IMR-90 (cell line): Measurements from ENCODE around the gene RPL37. TPM values are rescaled to one million over a fixed set of nuclear protein-coding genes. Genes with fewer than 3 reads are reported as not detected.

Experiments used
- ATAC-seq: fragments of 200-7000 bp; cut with Tn5 transposase; 2 replicates; pipeline ENCODE4 v1.9.1; 2020; ENCODE audit warnings: low read depth, mild to moderate bottlenecking, moderate library complexity
- BruUV-seq: library from RNA; stranded (reverse); fragments of 400-500 nt; replicated peaks from 2 replicates; lab custom pipeline; 2021; lab: Mats Ljungman, UMichigan
- CTCF ChIA-PET: fragments of 300-600 bp; formaldehyde crosslinking; extraction: SDS; loops from one replicate; lab custom pipeline; 2021; ENCODE audit warnings: antibody characterized with exemption; lab: Yijun Ruan, JAX
- POLR2A ChIA-PET: fragments of 300-600 bp; sonication (Branson Sonifier 250); formaldehyde crosslinking; loops from one replicate; lab custom pipeline; 2022; ENCODE audit warnings: antibody characterized with exemption; ENCODE audit not compliant: unreplicated experiment; lab: Charles Lee
- DNase-seq: peaks from one replicate; pipeline ENCODE4 v3.0.0; 2013
- H2AFZ ChIP-seq: replicated peaks from 2 replicates; pipeline ENCODE3; 2013; ENCODE audit warnings: low read length, mild to moderate bottlenecking; ENCODE audit not compliant: poor library complexity
- H2AK5ac ChIP-seq: 2 replicates; pipeline ENCODE4 v1.6.1; 2013; ENCODE audit warnings: low read depth, low read length, inconsistent platforms
- H2AK9ac ChIP-seq: replicated peaks from 2 replicates; pipeline ENCODE3; 2013; ENCODE audit warnings: mild to moderate bottlenecking, low read depth, low read length, moderate library complexity; ENCODE audit not compliant: poor library complexity
- H2BK120ac ChIP-seq: 2 replicates; pipeline ENCODE4 v1.6.1; 2013; ENCODE audit warnings: low read depth, low read length, inconsistent platforms
- H2BK15ac ChIP-seq: 3 replicates; pipeline ENCODE4 v1.6.1; 2013; ENCODE audit warnings: low read depth, low read length, inconsistent platforms
- H2BK20ac ChIP-seq: 2 replicates; pipeline ENCODE4 v1.6.1; 2013; ENCODE audit warnings: low read depth, mild to moderate bottlenecking, inconsistent platforms, low read length, moderate library complexity
- H2BK5ac ChIP-seq: 2 replicates; pipeline ENCODE4 v1.6.1; 2013; ENCODE audit warnings: mild to moderate bottlenecking, low read depth, low read length, inconsistent platforms; ENCODE audit not compliant: poor library complexity, severe bottlenecking
- H3K14ac ChIP-seq: replicated peaks from 2 replicates; pipeline ENCODE4 v1.6.1; 2013; ENCODE audit warnings: low read depth, low read length, inconsistent platforms
- H3K18ac ChIP-seq: 2 replicates; pipeline ENCODE4 v1.6.1; 2013; ENCODE audit warnings: low read depth, low read length, control low read depth
- H3K23ac ChIP-seq: 2 replicates; pipeline ENCODE4 v1.6.1; 2013; ENCODE audit warnings: low read depth, low read length, inconsistent platforms
- H3K27ac ChIP-seq: 2 replicates; pipeline ENCODE4 v1.5.1; 2013; ENCODE audit warnings: mild to moderate bottlenecking, control low read depth, low read length; ENCODE audit not compliant: insufficient read depth
- H3K27me3 ChIP-seq: 2 replicates; pipeline ENCODE4 v1.6.1; 2013; ENCODE audit warnings: low read length; ENCODE audit not compliant: control insufficient read depth, insufficient read depth
- H3K36me3 ChIP-seq: 2 replicates; pipeline ENCODE4 v1.6.1; 2013; ENCODE audit warnings: low read length, mixed read lengths; ENCODE audit not compliant: control insufficient read depth, insufficient read depth
- H3K4ac ChIP-seq: 2 replicates; pipeline ENCODE4 v1.6.1; 2013; ENCODE audit warnings: low read depth, low read length, inconsistent platforms
- H3K4me1 ChIP-seq: 2 replicates; pipeline ENCODE4 v1.6.1; 2013; ENCODE audit warnings: low read length, mixed read lengths; ENCODE audit not compliant: control insufficient read depth, insufficient read depth
- H3K4me2 ChIP-seq: 2 replicates; pipeline ENCODE4 v1.6.1; 2013; ENCODE audit warnings: low read depth, mild to moderate bottlenecking, control low read depth, low read length, moderate library complexity
- H3K4me3 ChIP-seq: 2 replicates; pipeline ENCODE4 v1.5.1; 2013; ENCODE audit warnings: low read depth, mild to moderate bottlenecking, control low read depth, low read length, moderate library complexity; ENCODE audit not compliant: insufficient read depth
- H3K56ac ChIP-seq: 2 replicates; pipeline ENCODE4 v1.6.1; 2013; ENCODE audit warnings: low read length, inconsistent platforms; ENCODE audit not compliant: insufficient read depth; ENCODE audit errors: extremely low read depth
- H3K79me1 ChIP-seq, 2 experiments: 2 replicates each; pipeline ENCODE4 v1.6.1; 2013; ENCODE audit warnings: low read length in 2 of 2, inconsistent platforms in 1 of 2, low read depth in 1 of 2
- H3K9ac ChIP-seq: 2 replicates; pipeline ENCODE4 v1.6.1; 2013; ENCODE audit warnings: low read depth, low read length, control low read depth
- H3K9me1 ChIP-seq: 2 replicates; pipeline ENCODE4 v1.6.1; 2013; ENCODE audit warnings: low read length, inconsistent platforms; ENCODE audit not compliant: insufficient read depth
- H3K9me3 ChIP-seq: 2 replicates; pipeline ENCODE4 v1.6.1; 2013; ENCODE audit warnings: low read length; ENCODE audit not compliant: control insufficient read depth, insufficient read depth
- H4K20me1 ChIP-seq: 2 replicates; pipeline ENCODE4 v1.6.1; 2013; ENCODE audit warnings: low read length, inconsistent platforms; ENCODE audit not compliant: insufficient read depth
- H4K5ac ChIP-seq: 2 replicates; pipeline ENCODE4 v1.6.1; 2013; ENCODE audit warnings: mild to moderate bottlenecking, low read depth, low read length, control low read depth
- H4K8ac ChIP-seq, 2 experiments: 2 replicates each; pipeline ENCODE4 v1.6.1; 2013; ENCODE audit warnings: low read depth in 2 of 2, low read length in 2 of 2, control low read depth in 1 of 2, inconsistent platforms in 1 of 2
- H4K91ac ChIP-seq: 2 replicates; pipeline ENCODE4 v1.6.1; 2013; ENCODE audit warnings: low read depth, low read length, inconsistent platforms; ENCODE audit not compliant: insufficient read depth
- CEBPB ChIP-seq: IDR thresholded peaks from 2 replicates; pipeline ENCODE4 v1.6.1; 2012; ENCODE audit warnings: low read depth, low read length, improper control_type of control experiment
- FOS ChIP-seq: fragments of 150-350 bp; IDR thresholded peaks from 2 replicates; pipeline ENCODE4 v1.6.1; 2016; ENCODE audit warnings: low read depth, low read length
- MXI1 ChIP-seq: IDR thresholded peaks from 2 replicates; pipeline ENCODE4 v1.6.1; 2012; ENCODE audit warnings: low read depth, mild to moderate bottlenecking, low read length, moderate library complexity, borderline replicate concordance
- NFE2L2 ChIP-seq: fragments of 150-350 bp; IDR thresholded peaks from 2 replicates; pipeline ENCODE4 v1.6.1; 2016; ENCODE audit warnings: low read depth, mild to moderate bottlenecking, low read length
- POLR2A ChIP-seq: IDR thresholded peaks from 2 replicates; pipeline ENCODE4 v1.6.1; 2012; ENCODE audit warnings: mild to moderate bottlenecking, low read depth, low read length
- RFX5 ChIP-seq: IDR thresholded peaks from 2 replicates; pipeline ENCODE4 v1.8.0; 2012; ENCODE audit warnings: low read depth, mild to moderate bottlenecking, low read length, moderate library complexity
- USF2 ChIP-seq: fragments of 150-350 bp; IDR thresholded peaks from 2 replicates; pipeline ENCODE4 v1.6.1; 2017; ENCODE audit warnings: mild to moderate bottlenecking, antibody characterized with exemption, low read length, low read depth
- WGBS, 2 experiments: methylation state at CpG; one replicate each; pipeline versions ENCODE4 v1.1.5 to v1.1.7; 2013; ENCODE audit warnings: missing lambda C conversion rate in 2 of 2; ENCODE audit not compliant: insufficient read length in 1 of 2; ENCODE audit errors: extremely low coverage in 2 of 2; 5-methylcytosine and 5-hydroxymethylcytosine counted together
- dilution Hi-C: fragments of 300-500 bp; cut with HindIII; formaldehyde crosslinking; loops from one replicate; pipeline ENCODE4 v1.14.3; 2018; ENCODE audit warnings: low sequenced_read_pairs; ENCODE audit not compliant: unreplicated experiment
- in situ Hi-C: fragments of 300-500 bp; cut with MboI; formaldehyde crosslinking; loops from 3 replicates; pipeline ENCODE4 v1.14.3; 2019; ENCODE audit warnings: low sequenced_read_pairs, inconsistent platforms, mixed read lengths
- intact Hi-C: fragments of 100-400 bp; cut with micrococcal nuclease; formaldehyde crosslinking; loops from 2 replicates; pipeline ENCODE4 v1.10.0; 2022
- polyA plus RNA-seq, 3 experiments: library from polyadenylated mRNA; depleted of rRNA; stranded (reverse); fragments of >200 nt; gene quantifications; 2 replicates each; pipeline ENCODE4 v1.2.3, GENCODE V29; 2012; ENCODE audit warnings: low replicate concordance in 1 of 3
- total RNA-seq: library from RNA; depleted of rRNA; stranded (reverse); fragments of >200 nt; gene quantifications from 2 replicates; pipeline ENCODE4 v1.2.3, GENCODE V29; 2012
- TF ChIP-seq, protein P1 (sequence below): fragments of 150-350 bp; IDR thresholded peaks from 2 replicates; pipeline ENCODE4 v1.6.1; 2016; ENCODE audit warnings: low read depth, mild to moderate bottlenecking, low read length, moderate library complexity, borderline replicate concordance

The RPL37 gene
- total and polyA plus RNA-seq, 2 of the 4 experiments (the other 2 are of a cell fraction), result 35.3 to 294 TPM

DNA sequence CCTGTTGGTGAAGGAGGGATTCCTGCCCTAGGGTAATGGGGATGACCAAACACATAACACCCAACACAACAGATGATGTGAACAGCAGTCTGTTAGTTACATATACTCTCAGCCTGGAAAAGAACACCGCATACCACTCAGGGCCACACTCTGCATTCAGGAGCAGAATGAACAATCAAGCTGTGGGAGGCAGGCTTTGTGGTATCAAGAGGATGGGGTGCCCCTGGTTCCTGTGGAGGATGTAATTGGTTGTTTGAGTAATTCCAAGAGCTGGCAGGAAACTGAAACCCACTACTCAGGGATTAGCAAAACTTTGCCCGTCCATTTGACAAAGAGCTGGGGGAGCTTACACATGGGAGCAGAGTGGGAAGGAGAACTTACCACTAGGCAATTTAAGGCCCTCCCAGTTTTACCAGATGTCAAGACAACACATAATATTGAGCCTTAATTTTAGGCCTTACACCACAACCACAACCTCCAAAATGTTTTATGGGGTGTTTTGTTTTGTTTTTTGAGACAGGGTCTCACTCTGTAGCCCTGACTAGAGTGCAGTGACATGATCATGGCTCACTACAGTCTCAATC lies 21.2 kb downstream of the RPL37 start:
- dilution Hi-C loops (no loop called here), intact Hi-C loops (no loop called here), in situ Hi-C loops (no loop called here)
- CTCF ChIA-PET, result no interaction called here
- Histone ChIP-seq H3K9me1 (no peaks in the 10 kb centered on the region), H3K9ac (no peak overlapping the region), H2AK9ac (no peak overlapping the region), H2BK20ac (no peak overlapping the region), H3K23ac (no peak overlapping the region), H4K5ac (no peak overlapping the region), H3K56ac (no peak overlapping the region), H3K4me3 (no peak overlapping the region), H2BK5ac (no peak overlapping the region), H3K9me3 (no peaks in the 10 kb centered on the region), H2AFZ (no peak overlapping the region), H3K18ac (no peak overlapping the region), H4K8ac (no peak overlapping the region), H3K4ac (no peak overlapping the region), H3K79me1 (no peaks in the 10 kb centered on the region; a peak in 1 of 4 replicates), H3K36me3 (no peaks in the 10 kb centered on the region), H3K14ac (no peak overlapping the region), H2BK15ac (no peak overlapping the region), H3K27me3 (no peaks in the 10 kb centered on the region), H3K4me1 (peaks cover under 1% of the 10 kb centered on the region), H3K4me2 (no peak overlapping the region), H4K20me1 (no peaks in the 10 kb centered on the region), H3K27ac (no peak overlapping the region), H4K91ac (no peak overlapping the region), H2AK5ac (no peak overlapping the region), H2BK120ac (no peak overlapping the region)
- POLR2A ChIA-PET, result no interaction called here
- BruUV-seq, result no TSS peak
- ATAC-seq (no peak; the same call in 1 of the 2 replicates), DNase-seq (no peak)
- no CpG with 5 or more reads among the region's 2 CpGs for WGBS, 2 experiments
- TF ChIP-seq MXI1 (no peak), RFX5 (no peak), POLR2A (no peak), USF2 (no peak), NFE2L2 (no peak), FOS (no peak), CEBPB (no peak)
- TF ChIP-seq, protein P1, sequence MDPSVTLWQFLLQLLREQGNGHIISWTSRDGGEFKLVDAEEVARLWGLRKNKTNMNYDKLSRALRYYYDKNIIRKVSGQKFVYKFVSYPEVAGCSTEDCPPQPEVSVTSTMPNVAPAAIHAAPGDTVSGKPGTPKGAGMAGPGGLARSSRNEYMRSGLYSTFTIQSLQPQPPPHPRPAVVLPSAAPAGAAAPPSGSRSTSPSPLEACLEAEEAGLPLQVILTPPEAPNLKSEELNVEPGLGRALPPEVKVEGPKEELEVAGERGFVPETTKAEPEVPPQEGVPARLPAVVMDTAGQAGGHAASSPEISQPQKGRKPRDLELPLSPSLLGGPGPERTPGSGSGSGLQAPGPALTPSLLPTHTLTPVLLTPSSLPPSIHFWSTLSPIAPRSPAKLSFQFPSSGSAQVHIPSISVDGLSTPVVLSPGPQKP, result no peak
